Liver (tissue), 3 donors: ENCODE measurements around the gene PCYT2.

Source experiments
- SP1 ChIP-seq: IDR thresholded peaks from 2 replicates; pipeline ENCODE4 v1.6.1; 2018; ENCODE audit warnings: antibody characterized with exemption, mild to moderate bottlenecking
- TF ChIP-seq, protein P1 (sequence below): IDR thresholded peaks from 2 replicates; pipeline ENCODE4 v1.6.1; 2016; ENCODE audit warnings: antibody characterized with exemption
- TF ChIP-seq, protein P2 (sequence below): fragments of 150-350 bp; IDR thresholded peaks from 2 replicates; pipeline ENCODE4 v1.5.1; 2017; ENCODE audit warnings: improper control_type of control experiment, low read depth, low read length; ENCODE audit not compliant: missing input control
- TF ChIP-seq, protein P3 (sequence below): IDR thresholded peaks from 2 replicates; pipeline ENCODE4 v1.6.1; 2016; ENCODE audit warnings: antibody characterized with exemption, mild to moderate bottlenecking
- donor health status: healthy.
- donor health status: healthy.

DNA sequence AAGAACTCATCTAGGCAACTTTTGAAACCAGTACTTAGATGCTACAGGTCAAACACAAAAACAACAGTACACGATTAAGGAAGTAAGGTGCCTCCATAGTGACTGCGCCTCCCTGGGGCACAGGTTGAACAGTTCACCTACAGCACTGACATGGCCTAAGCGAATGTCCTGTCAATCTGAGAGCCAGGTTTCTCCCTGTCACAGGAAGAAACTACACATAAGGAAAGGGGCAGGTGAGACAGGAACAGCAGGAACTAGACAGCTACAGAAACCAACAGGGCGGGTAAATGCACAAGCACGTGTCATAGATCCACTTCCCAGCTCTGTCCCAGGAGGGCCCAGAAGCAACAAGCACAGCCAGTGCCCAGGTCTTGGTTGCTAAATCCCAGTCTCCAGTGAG is 32.1 kb downstream of the PCYT2 start:
- TF ChIP-seq, protein P1, sequence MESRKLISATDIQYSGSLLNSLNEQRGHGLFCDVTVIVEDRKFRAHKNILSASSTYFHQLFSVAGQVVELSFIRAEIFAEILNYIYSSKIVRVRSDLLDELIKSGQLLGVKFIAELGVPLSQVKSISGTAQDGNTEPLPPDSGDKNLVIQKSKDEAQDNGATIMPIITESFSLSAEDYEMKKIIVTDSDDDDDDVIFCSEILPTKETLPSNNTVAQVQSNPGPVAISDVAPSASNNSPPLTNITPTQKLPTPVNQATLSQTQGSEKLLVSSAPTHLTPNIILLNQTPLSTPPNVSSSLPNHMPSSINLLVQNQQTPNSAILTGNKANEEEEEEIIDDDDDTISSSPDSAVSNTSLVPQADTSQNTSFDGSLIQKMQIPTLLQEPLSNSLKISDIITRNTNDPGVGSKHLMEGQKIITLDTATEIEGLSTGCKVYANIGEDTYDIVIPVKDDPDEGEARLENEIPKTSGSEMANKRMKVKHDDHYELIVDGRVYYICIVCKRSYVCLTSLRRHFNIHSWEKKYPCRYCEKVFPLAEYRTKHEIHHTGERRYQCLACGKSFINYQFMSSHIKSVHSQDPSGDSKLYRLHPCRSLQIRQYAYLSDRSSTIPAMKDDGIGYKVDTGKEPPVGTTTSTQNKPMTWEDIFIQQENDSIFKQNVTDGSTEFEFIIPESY, result no peak
- TF ChIP-seq, protein P2, sequence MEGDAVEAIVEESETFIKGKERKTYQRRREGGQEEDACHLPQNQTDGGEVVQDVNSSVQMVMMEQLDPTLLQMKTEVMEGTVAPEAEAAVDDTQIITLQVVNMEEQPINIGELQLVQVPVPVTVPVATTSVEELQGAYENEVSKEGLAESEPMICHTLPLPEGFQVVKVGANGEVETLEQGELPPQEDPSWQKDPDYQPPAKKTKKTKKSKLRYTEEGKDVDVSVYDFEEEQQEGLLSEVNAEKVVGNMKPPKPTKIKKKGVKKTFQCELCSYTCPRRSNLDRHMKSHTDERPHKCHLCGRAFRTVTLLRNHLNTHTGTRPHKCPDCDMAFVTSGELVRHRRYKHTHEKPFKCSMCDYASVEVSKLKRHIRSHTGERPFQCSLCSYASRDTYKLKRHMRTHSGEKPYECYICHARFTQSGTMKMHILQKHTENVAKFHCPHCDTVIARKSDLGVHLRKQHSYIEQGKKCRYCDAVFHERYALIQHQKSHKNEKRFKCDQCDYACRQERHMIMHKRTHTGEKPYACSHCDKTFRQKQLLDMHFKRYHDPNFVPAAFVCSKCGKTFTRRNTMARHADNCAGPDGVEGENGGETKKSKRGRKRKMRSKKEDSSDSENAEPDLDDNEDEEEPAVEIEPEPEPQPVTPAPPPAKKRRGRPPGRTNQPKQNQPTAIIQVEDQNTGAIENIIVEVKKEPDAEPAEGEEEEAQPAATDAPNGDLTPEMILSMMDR, result no peak
- TF ChIP-seq SP1, result no peak
- TF ChIP-seq, protein P3, sequence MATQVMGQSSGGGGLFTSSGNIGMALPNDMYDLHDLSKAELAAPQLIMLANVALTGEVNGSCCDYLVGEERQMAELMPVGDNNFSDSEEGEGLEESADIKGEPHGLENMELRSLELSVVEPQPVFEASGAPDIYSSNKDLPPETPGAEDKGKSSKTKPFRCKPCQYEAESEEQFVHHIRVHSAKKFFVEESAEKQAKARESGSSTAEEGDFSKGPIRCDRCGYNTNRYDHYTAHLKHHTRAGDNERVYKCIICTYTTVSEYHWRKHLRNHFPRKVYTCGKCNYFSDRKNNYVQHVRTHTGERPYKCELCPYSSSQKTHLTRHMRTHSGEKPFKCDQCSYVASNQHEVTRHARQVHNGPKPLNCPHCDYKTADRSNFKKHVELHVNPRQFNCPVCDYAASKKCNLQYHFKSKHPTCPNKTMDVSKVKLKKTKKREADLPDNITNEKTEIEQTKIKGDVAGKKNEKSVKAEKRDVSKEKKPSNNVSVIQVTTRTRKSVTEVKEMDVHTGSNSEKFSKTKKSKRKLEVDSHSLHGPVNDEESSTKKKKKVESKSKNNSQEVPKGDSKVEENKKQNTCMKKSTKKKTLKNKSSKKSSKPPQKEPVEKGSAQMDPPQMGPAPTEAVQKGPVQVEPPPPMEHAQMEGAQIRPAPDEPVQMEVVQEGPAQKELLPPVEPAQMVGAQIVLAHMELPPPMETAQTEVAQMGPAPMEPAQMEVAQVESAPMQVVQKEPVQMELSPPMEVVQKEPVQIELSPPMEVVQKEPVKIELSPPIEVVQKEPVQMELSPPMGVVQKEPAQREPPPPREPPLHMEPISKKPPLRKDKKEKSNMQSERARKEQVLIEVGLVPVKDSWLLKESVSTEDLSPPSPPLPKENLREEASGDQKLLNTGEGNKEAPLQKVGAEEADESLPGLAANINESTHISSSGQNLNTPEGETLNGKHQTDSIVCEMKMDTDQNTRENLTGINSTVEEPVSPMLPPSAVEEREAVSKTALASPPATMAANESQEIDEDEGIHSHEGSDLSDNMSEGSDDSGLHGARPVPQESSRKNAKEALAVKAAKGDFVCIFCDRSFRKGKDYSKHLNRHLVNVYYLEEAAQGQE, result no peak
